OCI-LY3 (cell line): ENCODE results near the gene SAFB2.

Experiments
- CTCF ChIP-seq: fragments of 200-600, 300-600 bp; sonication (generic); IDR thresholded peaks from 2 replicates; pipeline ENCODE4 v1.5.1; 2014; ENCODE audit warnings: antibody characterized with exemption, low read length, low read depth
- EZH2phosphoT487 ChIP-seq: fragments of 200-600 bp; shearing (Covaris generic); IDR thresholded peaks from 2 replicates; pipeline ENCODE4 v1.6.1; 2018; ENCODE audit warnings: antibody characterized with exemption, mixed run types, low read depth

- TF ChIP-seq CTCF (no peak), EZH2phosphoT487 (no peak)
Observed at GRCh38 chr19:5612891-5613865, 9.4 kb downstream of the SAFB2 start.
